SK-N-SH (cell line): ENCODE data around the gene MFAP3.

Experiments
- EP300 ChIP-seq, 2 experiments: IDR thresholded peaks; 2 replicates each; pipeline versions ENCODE4 v1.4.0 to v1.6.1; 2012; ENCODE audit warnings: borderline replicate concordance in 1 of 2, low read depth in 1 of 2, low read length in 1 of 2
- EZH2phosphoT487 ChIP-seq: fragments of 200-600 bp; sonication (generic); IDR thresholded peaks from 2 replicates; pipeline ENCODE4 v1.6.1; 2017; ENCODE audit warnings: low read depth, mixed run types, mild to moderate bottlenecking, antibody characterized with exemption, moderate library complexity, borderline replicate concordance
- MXI1 ChIP-seq: IDR thresholded peaks from 2 replicates; pipeline ENCODE4 v1.6.1; 2012; ENCODE audit warnings: mild to moderate bottlenecking, low read depth, low read length, improper control_type of control experiment
- SIN3A ChIP-seq: IDR thresholded peaks from 2 replicates; pipeline ENCODE4 v1.6.1; 2012; ENCODE audit warnings: low read depth, mild to moderate bottlenecking, low read length, moderate library complexity, borderline replicate concordance
- TEAD4 ChIP-seq: IDR thresholded peaks from 2 replicates; pipeline ENCODE4 v1.4.0; 2012; ENCODE audit warnings: mild to moderate bottlenecking, borderline replicate concordance; ENCODE audit not compliant: insufficient read depth
- USF2 ChIP-seq: fragments of 150-350 bp; IDR thresholded peaks from 2 replicates; pipeline ENCODE4 v1.6.1; 2017; ENCODE audit warnings: antibody characterized with exemption, low read length, low read depth, borderline replicate concordance
- YY1 ChIP-seq: IDR thresholded peaks from 2 replicates; pipeline ENCODE4 v1.4.0; 2012; ENCODE audit warnings: low read depth, mild to moderate bottlenecking
- TF ChIP-seq, protein P1 (sequence below): IDR thresholded peaks from 2 replicates; pipeline ENCODE4 v1.4.0; 2012; ENCODE audit warnings: low read depth, borderline replicate concordance
- TF ChIP-seq, protein P2 (sequence below): fragments of 200-600 bp; sonication (generic); IDR thresholded peaks from 2 replicates; pipeline ENCODE4 v1.6.1; 2017; ENCODE audit warnings: antibody characterized with exemption, mild to moderate bottlenecking, moderate library complexity

DNA sequence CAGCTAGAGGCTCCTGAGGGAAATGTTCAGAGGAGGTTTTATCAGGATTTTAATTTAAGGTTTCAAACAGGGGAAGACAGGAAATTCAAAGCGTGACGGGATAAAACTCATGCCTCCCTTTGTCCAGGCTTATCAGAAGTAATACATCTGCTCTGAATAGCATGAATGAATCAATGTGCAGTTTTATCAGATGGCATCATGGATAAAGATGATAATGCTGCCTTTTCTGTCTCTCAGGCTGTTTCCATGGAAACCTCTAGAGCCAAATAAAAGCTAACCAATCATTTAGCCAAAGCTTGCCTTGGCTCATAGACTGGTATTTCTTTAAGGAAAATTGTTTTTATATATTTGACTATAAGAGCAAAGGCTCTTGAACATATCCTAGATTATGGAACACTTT is 16.4 kb downstream of the MFAP3 start:
- TF ChIP-seq, protein P1, sequence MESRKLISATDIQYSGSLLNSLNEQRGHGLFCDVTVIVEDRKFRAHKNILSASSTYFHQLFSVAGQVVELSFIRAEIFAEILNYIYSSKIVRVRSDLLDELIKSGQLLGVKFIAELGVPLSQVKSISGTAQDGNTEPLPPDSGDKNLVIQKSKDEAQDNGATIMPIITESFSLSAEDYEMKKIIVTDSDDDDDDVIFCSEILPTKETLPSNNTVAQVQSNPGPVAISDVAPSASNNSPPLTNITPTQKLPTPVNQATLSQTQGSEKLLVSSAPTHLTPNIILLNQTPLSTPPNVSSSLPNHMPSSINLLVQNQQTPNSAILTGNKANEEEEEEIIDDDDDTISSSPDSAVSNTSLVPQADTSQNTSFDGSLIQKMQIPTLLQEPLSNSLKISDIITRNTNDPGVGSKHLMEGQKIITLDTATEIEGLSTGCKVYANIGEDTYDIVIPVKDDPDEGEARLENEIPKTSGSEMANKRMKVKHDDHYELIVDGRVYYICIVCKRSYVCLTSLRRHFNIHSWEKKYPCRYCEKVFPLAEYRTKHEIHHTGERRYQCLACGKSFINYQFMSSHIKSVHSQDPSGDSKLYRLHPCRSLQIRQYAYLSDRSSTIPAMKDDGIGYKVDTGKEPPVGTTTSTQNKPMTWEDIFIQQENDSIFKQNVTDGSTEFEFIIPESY = no peak
- TF ChIP-seq, protein P2, sequence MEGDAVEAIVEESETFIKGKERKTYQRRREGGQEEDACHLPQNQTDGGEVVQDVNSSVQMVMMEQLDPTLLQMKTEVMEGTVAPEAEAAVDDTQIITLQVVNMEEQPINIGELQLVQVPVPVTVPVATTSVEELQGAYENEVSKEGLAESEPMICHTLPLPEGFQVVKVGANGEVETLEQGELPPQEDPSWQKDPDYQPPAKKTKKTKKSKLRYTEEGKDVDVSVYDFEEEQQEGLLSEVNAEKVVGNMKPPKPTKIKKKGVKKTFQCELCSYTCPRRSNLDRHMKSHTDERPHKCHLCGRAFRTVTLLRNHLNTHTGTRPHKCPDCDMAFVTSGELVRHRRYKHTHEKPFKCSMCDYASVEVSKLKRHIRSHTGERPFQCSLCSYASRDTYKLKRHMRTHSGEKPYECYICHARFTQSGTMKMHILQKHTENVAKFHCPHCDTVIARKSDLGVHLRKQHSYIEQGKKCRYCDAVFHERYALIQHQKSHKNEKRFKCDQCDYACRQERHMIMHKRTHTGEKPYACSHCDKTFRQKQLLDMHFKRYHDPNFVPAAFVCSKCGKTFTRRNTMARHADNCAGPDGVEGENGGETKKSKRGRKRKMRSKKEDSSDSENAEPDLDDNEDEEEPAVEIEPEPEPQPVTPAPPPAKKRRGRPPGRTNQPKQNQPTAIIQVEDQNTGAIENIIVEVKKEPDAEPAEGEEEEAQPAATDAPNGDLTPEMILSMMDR = no peak
- TF ChIP-seq TEAD4 (no peak), MXI1 (no peak), USF2 (no peak), EZH2phosphoT487 (no peak), SIN3A (no peak), YY1 (no peak), EP300 (IDR thresholded peaks at IDR 0.05; ENCODE audit: borderline replicate concordance in 1 of 2, low read depth in 1 of 2, low read length in 1 of 2) (no peak)
